Activated T-cell treated with anti-CD3 and anti-CD28 coated beads for 1 hour (primary cell): ENCODE results near the gene ATG4A.

Experiments used
- DNase-seq: peaks from one replicate; pipeline ENCODE4 v3.0.0-alpha.2; 2020; ENCODE audit warnings: low read depth

The ATG4A gene

DNA sequence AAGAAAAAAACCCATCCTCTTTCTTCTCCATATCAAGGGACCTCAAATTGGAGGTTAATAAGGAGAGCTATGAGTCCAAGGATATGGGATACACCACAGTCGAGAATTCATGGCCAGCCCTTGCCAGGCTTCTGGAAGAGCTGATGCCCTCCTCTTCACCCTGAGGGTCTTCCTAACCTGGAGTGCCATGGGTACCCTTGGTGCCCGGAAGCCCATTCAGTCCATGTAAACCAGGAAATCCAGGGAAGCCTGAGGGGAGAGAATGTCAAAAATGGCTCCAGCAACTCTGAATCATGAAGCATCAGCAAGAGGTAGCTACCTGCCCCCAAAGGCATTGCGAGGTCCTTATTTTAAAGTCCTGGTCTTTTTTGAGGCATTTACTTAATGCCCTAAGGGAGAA lies 78.2 kb downstream of the ATG4A start:
- DNase-seq = no peak

DNA sequence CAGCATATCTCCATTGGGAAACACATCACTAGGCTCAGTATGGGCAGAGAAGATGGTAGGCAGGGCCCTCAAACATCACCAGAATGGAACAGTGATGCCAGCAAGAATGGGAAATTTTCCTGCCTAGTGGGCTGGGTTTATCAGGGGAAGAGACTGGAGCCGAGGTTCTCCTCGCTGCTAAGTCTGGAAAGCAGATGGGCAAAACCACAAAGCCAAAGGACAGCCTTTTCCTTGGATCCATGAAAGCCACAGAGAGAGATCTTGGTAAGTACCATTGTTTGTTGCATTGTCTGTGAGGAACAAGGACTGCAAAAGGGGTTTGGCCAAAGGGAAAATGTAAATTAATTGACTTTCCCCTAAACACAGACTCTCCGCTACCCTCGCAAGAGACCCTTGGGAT lies 80.1 kb downstream of the ATG4A start:
- no peak for DNase-seq

DNA sequence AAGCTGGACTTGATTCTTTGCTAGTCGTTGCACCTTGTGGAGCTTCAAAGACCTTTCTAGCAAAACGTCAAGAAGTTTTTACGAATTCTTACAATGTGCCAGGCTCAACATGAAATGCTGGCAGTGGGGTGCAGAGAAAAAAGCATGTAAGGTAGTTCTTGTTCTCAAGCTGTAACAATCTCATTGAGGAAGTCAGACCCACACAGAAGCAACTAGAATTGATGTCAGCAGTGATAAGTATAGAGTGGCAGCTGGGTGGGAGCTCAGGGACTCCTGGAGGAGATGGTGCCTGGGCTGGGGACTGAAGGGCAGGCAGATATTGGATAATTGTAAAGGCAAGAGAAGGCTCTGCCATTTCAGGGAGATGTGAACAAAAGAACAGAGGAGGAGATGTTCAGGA lies 82.3 kb downstream of the ATG4A start:
- no peak for DNase-seq

DNA sequence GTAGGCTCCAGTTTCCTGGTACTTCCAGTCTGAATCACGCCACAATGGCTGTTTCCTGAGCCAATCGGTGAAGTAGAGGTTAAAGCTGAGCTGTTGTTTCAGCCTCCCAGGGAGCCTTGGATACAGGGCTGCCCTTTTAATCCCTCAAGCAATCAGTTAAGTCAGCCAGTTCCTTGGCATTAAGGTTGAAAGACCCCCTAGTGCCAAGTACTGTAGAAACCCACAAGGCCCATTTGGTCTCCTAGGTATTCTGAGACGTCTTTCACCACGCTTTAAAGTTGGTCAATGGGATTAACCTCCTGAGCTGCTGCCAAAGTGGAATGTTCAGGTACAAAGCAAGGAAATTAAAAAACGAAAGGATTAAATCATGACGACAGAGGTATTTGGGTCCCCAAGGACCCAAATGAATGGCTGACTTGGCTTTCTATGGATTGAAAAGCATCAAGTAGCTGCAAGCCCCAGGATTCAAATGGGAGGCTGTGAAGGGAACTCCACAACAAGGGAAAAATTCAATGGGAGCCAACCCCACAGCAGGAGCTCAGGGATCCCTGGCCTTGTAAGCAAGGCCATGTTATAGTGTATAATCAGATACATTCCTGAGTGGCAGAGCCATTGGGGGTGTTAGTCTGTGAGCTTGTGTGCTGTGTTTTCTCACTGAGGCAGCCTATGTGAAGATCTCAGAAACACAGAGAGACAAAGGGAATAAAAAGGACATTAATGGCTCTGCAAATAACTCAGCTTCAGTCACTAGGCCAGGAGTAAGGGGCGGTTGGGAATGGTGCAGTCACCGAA lies 86.0 kb downstream of the ATG4A start:
- no peak for DNase-seq

DNA sequence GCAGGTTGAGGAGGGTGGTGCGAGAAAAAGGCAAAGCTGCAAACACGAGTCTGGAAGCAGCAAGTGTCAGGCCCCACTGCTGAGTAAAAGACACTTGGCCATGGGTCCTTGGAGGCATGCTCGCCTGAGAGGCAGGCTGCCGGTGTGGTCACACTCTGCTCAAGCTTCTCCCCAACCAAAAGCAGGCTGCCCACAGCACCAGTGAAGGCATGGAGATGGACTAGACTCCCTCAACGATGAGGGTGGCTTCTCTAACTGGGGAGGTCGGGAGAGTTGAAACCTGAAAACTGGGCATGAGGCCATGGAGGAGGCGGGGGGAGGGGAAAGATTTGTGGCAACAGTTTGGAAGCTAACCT lies 86.5 kb downstream of the ATG4A start:
- no peak for DNase-seq

DNA sequence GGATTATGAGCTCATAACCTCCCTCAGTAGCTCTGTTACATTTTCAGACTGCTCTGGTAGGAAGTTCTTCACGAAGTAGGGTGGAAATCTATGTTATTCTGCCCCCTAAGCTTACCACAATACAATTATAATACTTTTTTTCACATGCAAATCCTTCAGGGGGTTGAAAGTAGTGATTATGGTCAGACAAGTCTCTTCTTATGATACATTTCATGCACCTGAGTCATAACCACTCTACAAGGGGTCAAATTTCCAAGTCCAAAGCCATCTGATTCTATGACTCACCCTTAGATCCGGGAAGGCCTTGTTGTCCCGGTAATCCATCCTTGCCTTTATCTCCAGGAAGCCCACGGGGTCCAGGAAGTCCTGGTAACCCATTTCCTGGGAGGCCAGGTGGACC lies 95.2 kb downstream of the ATG4A start:
- no peak for DNase-seq

DNA sequence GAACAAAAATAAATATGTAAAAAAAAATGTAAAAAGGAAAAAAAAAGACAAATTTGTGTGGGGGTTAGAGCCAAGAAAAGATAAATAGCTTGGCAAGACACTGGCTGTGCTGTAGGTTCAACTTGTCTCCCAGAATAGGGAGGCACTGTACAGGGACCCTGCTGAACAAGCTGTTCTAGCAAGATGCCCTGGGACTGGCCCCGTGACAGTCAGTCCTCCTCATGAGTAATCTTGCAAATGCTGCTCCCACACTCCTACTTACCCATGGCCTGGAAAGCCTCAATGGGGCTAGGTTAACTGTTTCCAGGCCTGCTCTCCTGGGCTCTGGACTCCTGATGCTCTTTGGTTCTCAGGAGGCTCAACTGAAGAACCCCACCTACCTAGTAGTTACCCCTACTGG lies 106.8 kb downstream of the ATG4A start:
- no peak for DNase-seq

DNA sequence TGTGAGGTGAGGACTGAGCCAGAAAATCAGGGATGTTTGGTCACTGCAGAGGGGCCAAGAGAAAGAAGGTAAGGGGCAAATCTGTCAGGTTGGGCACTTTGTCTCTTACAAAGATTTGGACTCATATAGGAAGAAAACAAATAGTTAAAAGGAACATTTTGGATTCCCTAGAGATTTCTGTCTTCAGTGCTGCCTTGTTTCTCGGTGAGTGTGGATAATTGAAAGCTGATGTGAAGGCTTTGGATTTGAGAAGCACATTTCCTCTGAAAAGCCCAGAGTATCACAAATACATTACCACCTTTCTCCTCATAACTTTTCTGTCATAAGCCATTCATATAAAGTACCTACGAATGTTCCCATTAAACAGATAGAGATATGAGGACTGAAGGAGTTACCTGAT lies 107.5 kb downstream of the ATG4A start:
- no peak for DNase-seq

DNA sequence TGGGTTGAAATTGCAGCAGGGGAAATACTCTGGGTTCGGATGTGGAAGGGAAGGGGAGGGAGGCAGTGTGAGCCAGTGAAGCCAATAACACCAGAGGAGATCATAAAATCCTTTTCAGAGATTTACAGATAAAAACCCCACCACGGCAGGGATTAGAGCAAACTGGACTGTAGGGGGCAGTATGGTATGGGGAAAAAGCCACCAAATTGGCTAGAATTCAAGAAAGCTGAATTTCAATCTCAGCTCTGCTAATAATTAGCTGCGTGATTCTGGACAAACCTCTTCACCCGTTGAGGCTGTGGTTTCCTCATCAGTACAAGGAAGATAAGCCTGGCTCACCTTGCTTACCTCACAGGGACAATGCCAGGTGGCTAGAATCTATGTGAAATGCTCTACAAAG lies 108.1 kb downstream of the ATG4A start:
- no peak for DNase-seq

DNA sequence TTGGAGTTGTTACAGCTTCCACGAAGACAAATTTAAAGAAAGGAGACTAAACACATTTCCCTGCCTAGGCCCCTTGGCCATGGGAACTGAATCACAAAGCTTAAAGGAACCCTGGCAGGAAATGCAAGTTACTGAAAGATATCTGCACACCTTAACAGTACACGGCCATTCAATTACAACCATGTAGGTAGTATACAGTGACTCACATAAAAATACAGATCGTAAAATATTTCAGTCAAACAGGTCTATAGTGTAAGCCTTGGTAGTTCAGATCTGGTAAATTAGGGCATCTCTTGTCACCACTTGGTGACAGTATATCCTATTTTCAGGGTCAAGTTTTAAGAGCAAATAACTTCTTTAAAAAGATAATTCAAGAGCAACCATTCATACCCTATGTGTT lies 112.0 kb downstream of the ATG4A start:
- no peak for DNase-seq
